HG03135 (cell line): Measurements from ENCODE around the gene COX14.
A peak's percentile ranks its signal among the peaks of the same experiment; 100 is the strongest.
"Not testable (repeated sequence)": the region's sequence is repeated elsewhere in the genome, so short reads cannot be mapped to it uniquely, and the experiment has no call there.

ENCODE experiments used
- ATAC-seq: cut with Tn5 transposase; IDR thresholded peaks from one replicate; pipeline ENCODE4 v1.9.1; 2021; ENCODE audit warnings: mild to moderate bottlenecking, moderate library complexity; ENCODE audit not compliant: unreplicated experiment

COX14 gene

GRCh38 chr12:50151047-50151687 is 39.1 kb downstream of the COX14 start:
- no peak for ATAC-seq

- ATAC-seq: not testable (repeated sequence)
Observed at GRCh38 chr12:50154947-50155346, 42.9 kb downstream of the COX14 start.

- no peak for ATAC-seq
Observed at GRCh38 chr12:50156641-50157040, 44.6 kb downstream of the COX14 start.

- no peak for ATAC-seq
Observed at GRCh38 chr12:50157259-50157658, 45.2 kb downstream of the COX14 start.

GRCh38 chr12:50160643-50161042 is 48.6 kb downstream of the COX14 start:
- ATAC-seq: no peak

- no peak for ATAC-seq
Observed at GRCh38 chr12:50162230-50162629, 50.2 kb downstream of the COX14 start.

GRCh38 chr12:50164963-50165362 is 52.9 kb downstream of the COX14 start:
- ATAC-seq: no peak

GRCh38 chr12:50166799-50167048 is 54.7 kb downstream of the COX14 start:
- peak; percentile 43 for ATAC-seq

GRCh38 chr12:50167049-50167828 is 55.2 kb downstream of the COX14 start, which contains the start of gene CERS5:
Gene CERS5 (minus strand): TSS chr12:50167369. CDS start chr12:50167297, 72 bp downstream.
- peak; percentile 96 for ATAC-seq
